H1 (cell line): Measurements from ENCODE around the gene ENTPD6. TPM values are rescaled to one million over a fixed set of nuclear protein-coding genes. Genes with fewer than 3 reads are reported as not detected.
A peak's percentile ranks its signal among the peaks of the same experiment; 100 is the strongest.

Source experiments
- CTCF ChIA-PET: fragments of 300-600 bp; sonication (Branson Sonifier 250); formaldehyde crosslinking; loops from one replicate; lab custom pipeline; 2021; ENCODE audit not compliant: partially characterized antibody; lab: Charles Lee
- POLR2A ChIA-PET: fragments of 300-600 bp; sonication (Branson Sonifier 250); formaldehyde crosslinking; loops from one replicate; lab custom pipeline; 2021; ENCODE audit warnings: inconsistent platforms; ENCODE audit not compliant: partially characterized antibody; lab: Charles Lee
- DNase-seq, 2 experiments: peaks; one replicate each; pipeline versions ENCODE4 v3.0.0 to v3.0.0-alpha.2; 2010 to 2022; ENCODE audit warnings: low spot score in 2 of 2, low read depth in 1 of 2, mixed read lengths in 1 of 2
- FAIRE-seq: peaks from 2 replicates; lab custom pipeline; 2011; peaks lifted over from hg19 to GRCh38; lab: Jason Lieb, UNC
- H2AFZ ChIP-seq: 2 replicates; pipeline ENCODE4 v1.8.1; 2012; ENCODE audit warnings: low read length, inconsistent platforms
- H2AK5ac ChIP-seq: 2 replicates; pipeline ENCODE4 v1.6.1; 2013; ENCODE audit warnings: low read depth, low read length
- H2BK120ac ChIP-seq: replicated peaks from 2 replicates; pipeline ENCODE3; 2013; ENCODE audit warnings: low read depth, low read length, inconsistent platforms
- H2BK12ac ChIP-seq: 2 replicates; pipeline ENCODE4 v1.6.1; 2013; ENCODE audit warnings: low read depth, low read length
- H2BK15ac ChIP-seq: 2 replicates; pipeline ENCODE4 v1.6.1; 2013; ENCODE audit warnings: low read length
- H2BK20ac ChIP-seq: 2 replicates; pipeline ENCODE4 v1.6.1; 2013; ENCODE audit warnings: low read length
- H2BK5ac ChIP-seq: 2 replicates; pipeline ENCODE4 v1.6.1; 2013; ENCODE audit warnings: low read depth, low read length
- H3K14ac ChIP-seq: 2 replicates; pipeline ENCODE4 v1.6.1; 2013; ENCODE audit warnings: inconsistent platforms; ENCODE audit not compliant: insufficient read length
- H3K18ac ChIP-seq: 2 replicates; pipeline ENCODE4 v1.6.1; 2013; ENCODE audit warnings: low read length; ENCODE audit errors: extremely low read depth
- H3K23ac ChIP-seq: 2 replicates; pipeline ENCODE4 v1.6.1; 2013; ENCODE audit warnings: inconsistent platforms; ENCODE audit not compliant: insufficient read length
- H3K23me2 ChIP-seq: 2 replicates; pipeline ENCODE4 v1.6.1; 2013; ENCODE audit warnings: low read depth, low read length
- H3K27ac ChIP-seq: 2 replicates; pipeline ENCODE4 v1.6.1; 2011; ENCODE audit warnings: low read depth, low read length, inconsistent platforms
- H3K27me3 ChIP-seq, 4 experiments: replicated peaks in 1 of 4; 1 replicate in 1 of 4; 2 replicates in 3 of 4; pipeline versions ENCODE4 v1.6.1 to v1.8.1; 2011 to 2013; ENCODE audit warnings: low read length in 3 of 4, mild to moderate bottlenecking in 3 of 4, inconsistent platforms in 2 of 4, mixed read lengths in 2 of 4, moderate library complexity in 1 of 4; ENCODE audit not compliant: control insufficient read depth in 3 of 4, insufficient read depth in 3 of 4; ENCODE audit errors: extremely low read depth in 1 of 4
- H3K36me3 ChIP-seq, 4 experiments: 2 replicates each; pipeline versions ENCODE4 v1.6.1 to v1.8.1; 2011 to 2013; ENCODE audit warnings: mild to moderate bottlenecking in 4 of 4, low read length in 3 of 4, moderate library complexity in 2 of 4, control low read depth in 1 of 4, inconsistent platforms in 1 of 4; ENCODE audit not compliant: insufficient read depth in 4 of 4, control insufficient read depth in 2 of 4
- H3K4ac ChIP-seq: replicated peaks from 2 replicates; pipeline ENCODE3; 2013; ENCODE audit warnings: low read length, low read depth, mixed read lengths, inconsistent platforms; ENCODE audit not compliant: insufficient read length
- H3K4me1 ChIP-seq, 4 experiments: replicated peaks in 1 of 4; 1 replicate in 1 of 4; 2 replicates in 3 of 4; pipeline versions ENCODE4 v1.6.1 to v1.8.1; 2011 to 2013; ENCODE audit warnings: low read length in 3 of 4, inconsistent platforms in 2 of 4, mixed read lengths in 1 of 4; ENCODE audit not compliant: insufficient read depth in 4 of 4, control insufficient read depth in 3 of 4
- H3K4me2 ChIP-seq, 2 experiments: 2 replicates each; pipeline versions ENCODE4 v1.6.1 to v1.8.1; 2011 to 2013; ENCODE audit warnings: low read depth in 2 of 2, low read length in 2 of 2, control low read depth in 1 of 2, inconsistent platforms in 1 of 2, mild to moderate bottlenecking in 1 of 2; ENCODE audit not compliant: insufficient read depth in 1 of 2
- H3K4me3 ChIP-seq, 4 experiments: fragments of 200-600, 300-600 bp in 1 of 4; sonication (generic), shearing (Covaris generic), sonication (Bioruptor Twin) in 1 of 4; 2 replicates each; pipeline versions ENCODE4 v1.5.1 to v1.8.1; 2011 to 2016; ENCODE audit warnings: low read length in 4 of 4, low read depth in 3 of 4, control low read depth in 2 of 4, inconsistent platforms in 2 of 4, mild to moderate bottlenecking in 2 of 4, mixed read lengths in 1 of 4, moderate library complexity in 1 of 4; ENCODE audit not compliant: insufficient read depth in 2 of 4; ENCODE audit errors: extremely low read depth in 1 of 4
- H3K56ac ChIP-seq: replicated peaks from 2 replicates; pipeline ENCODE3; 2013; ENCODE audit warnings: low read depth, mild to moderate bottlenecking, mixed read lengths, low read length, inconsistent platforms; ENCODE audit not compliant: insufficient read length
- H3K79me1 ChIP-seq: 2 replicates; pipeline ENCODE4 v1.6.1; 2013; ENCODE audit warnings: low read depth, low read length, control low read depth
- H3K79me2 ChIP-seq, 2 experiments: 2 replicates each; pipeline versions ENCODE4 v1.6.1 to v1.8.1; 2012 to 2013; ENCODE audit warnings: low read length in 2 of 2, mild to moderate bottlenecking in 2 of 2, inconsistent platforms in 1 of 2; ENCODE audit not compliant: insufficient read depth in 2 of 2, control insufficient read depth in 1 of 2
- H3K9ac ChIP-seq, 4 experiments: replicated peaks in 1 of 4; 1 replicate in 1 of 4; 2 replicates in 3 of 4; pipeline versions ENCODE4 v1.6.1 to v1.8.1; 2011 to 2013; ENCODE audit warnings: low read depth in 3 of 4, low read length in 3 of 4, control low read depth in 2 of 4, mild to moderate bottlenecking in 2 of 4, moderate library complexity in 2 of 4, inconsistent platforms in 1 of 4; ENCODE audit errors: extremely low read depth in 1 of 4
- H3K9me3 ChIP-seq, 2 experiments: 2 replicates each; pipeline versions ENCODE4 v1.6.1 to v1.8.1; 2012 to 2013; ENCODE audit warnings: mild to moderate bottlenecking in 2 of 2, moderate library complexity in 2 of 2, control low read depth in 1 of 2, inconsistent platforms in 1 of 2, low read depth in 1 of 2, low read length in 1 of 2, mixed read lengths in 1 of 2; ENCODE audit not compliant: insufficient read depth in 2 of 2
- H4K20me1 ChIP-seq, 2 experiments: replicated peaks in 1 of 2; 2 replicates each; pipeline versions ENCODE3 to v1.8.1; 2011 to 2013; ENCODE audit warnings: inconsistent platforms in 2 of 2, low read length in 2 of 2, mild to moderate bottlenecking in 1 of 2; ENCODE audit not compliant: insufficient read depth in 2 of 2, control insufficient read depth in 1 of 2
- H4K5ac ChIP-seq: 2 replicates; pipeline ENCODE4 v1.6.1; 2013; ENCODE audit warnings: low read length, low read depth, mixed read lengths, inconsistent platforms; ENCODE audit not compliant: insufficient read length
- H4K8ac ChIP-seq: 2 replicates; pipeline ENCODE4 v1.8.0; 2013; ENCODE audit warnings: mild to moderate bottlenecking, moderate library complexity, low read length, inconsistent platforms; ENCODE audit not compliant: insufficient read depth; ENCODE audit errors: extremely low read depth
- H4K91ac ChIP-seq: replicated peaks from 2 replicates; pipeline ENCODE3; 2013; ENCODE audit warnings: low read length, mixed read lengths, inconsistent platforms; ENCODE audit not compliant: insufficient read length
- CBX8 ChIP-seq: fragments of 300-800, 300-1000 bp; sonication (generic); IDR thresholded peaks from 2 replicates; pipeline ENCODE4 v1.7.1; 2016; ENCODE audit warnings: low read depth, low read length, borderline replicate concordance
- CREB1 ChIP-seq: IDR thresholded peaks from 2 replicates; pipeline ENCODE4 v1.6.1; 2012; ENCODE audit warnings: inconsistent platforms
- CTBP2 ChIP-seq: IDR thresholded peaks from 2 replicates; pipeline ENCODE4 v1.7.0; 2011; ENCODE audit warnings: borderline replicate concordance, mild to moderate bottlenecking, moderate library complexity, mixed read lengths, low read length; ENCODE audit not compliant: insufficient read depth, insufficient read length
- JUND ChIP-seq: IDR thresholded peaks from 2 replicates; pipeline ENCODE4 v1.6.1; 2011; ENCODE audit warnings: mild to moderate bottlenecking, improper control_type of control experiment, low read length
- KDM1A ChIP-seq: fragments of 200-600, 300-600 bp; sonication (generic); IDR thresholded peaks from 2 replicates; pipeline ENCODE4 v1.7.1; 2016; ENCODE audit warnings: mild to moderate bottlenecking, low read length, borderline replicate concordance
- PHF8 ChIP-seq: fragments of 200-600 bp; sonication (generic); conservative IDR thresholded peaks from 2 replicates; pipeline ENCODE4 v1.7.1; 2012; ENCODE audit warnings: low read depth, mild to moderate bottlenecking, inconsistent platforms, low read length, moderate library complexity
- RNF2 ChIP-seq: fragments of 200-900, 300-1000 bp; sonication (generic); IDR thresholded peaks from 2 replicates; pipeline ENCODE4 v1.7.1; 2016; ENCODE audit warnings: borderline replicate concordance, low read depth, mild to moderate bottlenecking, antibody characterized with exemption, low read length; ENCODE audit not compliant: poor library complexity, severe bottlenecking; ENCODE audit errors: missing control alignments
- SIRT6 ChIP-seq: IDR thresholded peaks from one replicate; pipeline ENCODE4 v1.7.1; 2012; ENCODE audit warnings: low read length, inconsistent platforms
- SRF ChIP-seq: IDR thresholded peaks from 2 replicates; pipeline ENCODE4 v1.6.1; 2011; ENCODE audit warnings: mild to moderate bottlenecking, low read depth, low read length, moderate library complexity
- TCF12 ChIP-seq: IDR thresholded peaks from 2 replicates; pipeline ENCODE4 v1.6.1; 2011; ENCODE audit warnings: low read depth, mild to moderate bottlenecking, low read length
- WGBS, 2 experiments: shearing (Covaris generic) in 1 of 2; methylation state at CpG; one replicate each; pipeline versions ENCODE4 v1.1.6 to v1.1.7; 2013 to 2015; ENCODE audit warnings: low lambda C conversion rate in 2 of 2, mixed read lengths in 2 of 2, inconsistent platforms in 1 of 2, low coverage in 1 of 2, missing lambda C conversion rate in 1 of 2; ENCODE audit not compliant: insufficient replicate concordance in 2 of 2, insufficient coverage in 1 of 2, insufficient read length in 1 of 2; ENCODE audit errors: extremely low coverage in 1 of 2, missing lambda C conversion rate in 1 of 2; 5-methylcytosine and 5-hydroxymethylcytosine counted together
- polyA plus RNA-seq, 7 experiments: library from polyadenylated mRNA; depleted of rRNA in 3 of 7; stranded (reverse) in 5 of 7; unstranded in 2 of 7; fragments of >200 nt in 5 of 7; fragments of 200-250 nt in 2 of 7; gene quantifications; 1 replicate in 5 of 7; 2 replicates in 1 of 7; 4 replicates in 1 of 7; pipeline versions ENCODE4 v1.2.1 to v1.2.3, GENCODE V29; 2011 to 2013; ENCODE audit warnings: missing spikeins in 2 of 7, mixed read lengths in 2 of 7
- total RNA-seq: library from RNA; stranded (reverse); fragmentation: NEBNext Ultra II Directional; extraction: Animal tissue kit (Norgen Biotek cat#: 25700); gene quantifications from 2 replicates; pipeline ENCODE4 v1.2.1, GENCODE V29; 2021

ENTPD6 gene
- total and polyA plus RNA-seq, 2 of the 8 experiments (the other 6 are each of a cell fraction or from before 2014, with no cell fraction given): 47.8 to 57.3 TPM

GRCh38 chr20:25222461-25223178, 27.1 kb downstream of the ENTPD6 start:
- Histone ChIP-seq H3K14ac (no peak overlapping the region), H3K4me1 (peaks cover 0 to 5% (median 2%) of the 10 kb centered on the region in 4 experiments; a peak in 2 of 7 replicates), H2AFZ (no peak overlapping the region), H3K27me3 (no peaks in the 10 kb centered on the region), H4K20me1 (peaks cover 2 to 7% of the 10 kb centered on the region in 2 experiments), H3K4me2 (peak overlapping the region in 1 of 2 experiments; percentile 25; a peak in 1 of 4 replicates), H2BK120ac (no peak overlapping the region), H2BK12ac (0 out of 2 replicates have a peak overlapping the region, but pooled peaks have one; percentile 68), H3K27ac (peak overlapping the region; percentile 38; the same call in 1 of the 2 replicates), H3K18ac (no peak overlapping the region; the same call in 1 of the 2 replicates), H2AK5ac (0 out of 2 replicates have a peak overlapping the region, but pooled peaks have one; percentile 88), H3K36me3 (no peaks in the 10 kb centered on the region; a peak in 1 of 8 replicates), H4K91ac (no peak overlapping the region), H3K9me3 (no peaks in the 10 kb centered on the region), H3K79me1 (no peaks in the 10 kb centered on the region), H2BK15ac (no peak overlapping the region), H2BK5ac (peak overlapping the region; percentile 44), H3K56ac (no peak overlapping the region), H3K4me3 (no peak overlapping the region), H3K9ac (no peak overlapping the region; a peak in 1 of 7 replicates), H3K23ac (no peak overlapping the region), H2BK20ac (no peak overlapping the region), H4K5ac (no peak overlapping the region), H3K79me2 (no peaks in the 10 kb centered on the region), H3K23me2 (no peaks in the 10 kb centered on the region), H4K8ac (peak overlapping the region; percentile 35; the same call in 1 of the 2 replicates), H3K4ac (no peak overlapping the region)
- no peak for FAIRE-seq
- WGBS, 2 experiments: 87% methylated on average over 16 of the region's 21 CpGs; no CpG with 5 or more reads in 1 of the 2 experiments
- no peak for DNase-seq
- CTCF ChIA-PET: interaction anchor here (0.9 to 5.3 kb wide), 8 partner anchors 10 to 31 kb away, joined by 3 to 24 read pairs (median 4); partner anchors contain the start of gene PYGB
- POLR2A ChIA-PET: no interaction called here
- no peak for TF ChIP-seq TCF12
- TF ChIP-seq CTBP2: no peak
- TF ChIP-seq SRF: no peak
- no peak for TF ChIP-seq JUND
- no peak for TF ChIP-seq KDM1A
- TF ChIP-seq PHF8: no peak
- TF ChIP-seq RNF2: no peak
- no peak for TF ChIP-seq SIRT6
- no peak for TF ChIP-seq CBX8
- TF ChIP-seq CREB1: no peak
